HEK293 (cell line): Measurements from ENCODE around the gene UPP1.
"Not testable (repeated sequence)": the region's sequence is repeated elsewhere in the genome, so short reads cannot be mapped to it uniquely, and the experiment has no call there.

ENCODE experiments used
- CTCF ChIA-PET: fragments of 350-600 bp; formaldehyde crosslinking; extraction: SDS; loops from one replicate; lab custom pipeline; 2021; ENCODE audit warnings: antibody characterized with exemption; lab: Yijun Ruan, JAX
- POLR2A ChIA-PET: fragments of 300-600 bp; formaldehyde crosslinking; extraction: SDS; loops from one replicate; lab custom pipeline; 2020; ENCODE audit warnings: antibody characterized with exemption, inconsistent platforms; lab: Yijun Ruan, JAX
- H3K27ac ChIP-seq: fragments of 200-500 bp; sonication (Bioruptor generic); 2 replicates; pipeline ENCODE4 v1.5.1; 2014; ENCODE audit warnings: low read depth, low read length, control low read depth, inconsistent platforms; ENCODE audit errors: extremely low read depth
- H3K36me3 ChIP-seq, 2 experiments: fragments of 200-500 bp in 1 of 2; sonication (Bioruptor generic) in 1 of 2; 1 replicate in 1 of 2; 2 replicates in 1 of 2; pipeline ENCODE4 v1.5.1; 2014 to 2017; ENCODE audit warnings: inconsistent platforms in 2 of 2, low read length in 2 of 2; ENCODE audit not compliant: control insufficient read depth in 2 of 2, insufficient read depth in 1 of 2
- H3K4me1 ChIP-seq: fragments of 200-500 bp; sonication (Bioruptor generic); 2 replicates; pipeline ENCODE4 v1.5.1; 2014; ENCODE audit warnings: mild to moderate bottlenecking, low read length, inconsistent platforms; ENCODE audit not compliant: control insufficient read depth, insufficient read depth
- H3K4me3 ChIP-seq: 2 replicates; pipeline ENCODE4 v1.5.1; 2011; ENCODE audit warnings: low read depth, mild to moderate bottlenecking, control low read depth, low read length, moderate library complexity
- H3K9me3 ChIP-seq: fragments of 200-500 bp; sonication (Bioruptor generic); 2 replicates; pipeline ENCODE4 v1.5.1; 2014; ENCODE audit warnings: low read depth, low read length, inconsistent platforms; ENCODE audit not compliant: control insufficient read depth, insufficient read depth
- HOXD13 ChIP-seq: sonication (generic); formaldehyde crosslinking; IDR thresholded peaks from 2 replicates; pipeline ENCODE4 v1.8.0; 2022; ENCODE audit warnings: missing genetic modification reagents, borderline replicate concordance
- KLF10 ChIP-seq: fragments of 450-650 bp; IDR thresholded peaks from 2 replicates; pipeline ENCODE4 v1.5.1; 2018; ENCODE audit warnings: missing biosample characterization, mild to moderate bottlenecking, missing genetic modification characterization
- OVOL3 ChIP-seq: fragments of 450-650 bp; formaldehyde crosslinking; IDR thresholded peaks from 2 replicates; pipeline ENCODE4 v1.5.1; 2016; ENCODE audit warnings: missing biosample characterization, missing genetic modification characterization
- PRDM6 ChIP-seq: fragments of 450-650 bp; formaldehyde crosslinking; IDR thresholded peaks from 2 replicates; pipeline ENCODE4 v1.5.1; 2017; ENCODE audit warnings: missing biosample characterization, missing genetic modification characterization
- SCRT2 ChIP-seq: fragments of 450-650 bp; formaldehyde crosslinking; IDR thresholded peaks from 2 replicates; pipeline ENCODE4 v1.5.1; 2016; ENCODE audit warnings: missing biosample characterization, missing genetic modification characterization
- SP7 ChIP-seq: fragments of 450-650 bp; formaldehyde crosslinking; IDR thresholded peaks from 2 replicates; pipeline ENCODE4 v1.5.1; 2016; ENCODE audit warnings: missing biosample characterization, missing genetic modification characterization
- ZBTB44 ChIP-seq: fragments of 450-650 bp; IDR thresholded peaks from 2 replicates; pipeline ENCODE4 v1.5.1; 2018; ENCODE audit warnings: missing biosample characterization, mild to moderate bottlenecking, missing genetic modification characterization
- ZBTB48 ChIP-seq: fragments of 450-650 bp; formaldehyde crosslinking; IDR thresholded peaks from 2 replicates; pipeline ENCODE4 v1.5.1; 2016; ENCODE audit warnings: missing biosample characterization, missing genetic modification characterization
- ZEB2 ChIP-seq: fragments of 450-650 bp; formaldehyde crosslinking; IDR thresholded peaks from 2 replicates; pipeline ENCODE4 v1.5.1; 2016; ENCODE audit warnings: missing biosample characterization, missing genetic modification characterization
- ZNF121 ChIP-seq: fragments of 450-650 bp; formaldehyde crosslinking; IDR thresholded peaks from 2 replicates; pipeline ENCODE4 v1.5.1; 2016; ENCODE audit warnings: missing biosample characterization, missing genetic modification characterization
- ZNF16 ChIP-seq: fragments of 450-650 bp; formaldehyde crosslinking; IDR thresholded peaks from 2 replicates; pipeline ENCODE4 v1.5.1; 2016; ENCODE audit warnings: low read depth, missing biosample characterization, missing genetic modification characterization
- ZNF23 ChIP-seq: fragments of 450-650 bp; formaldehyde crosslinking; IDR thresholded peaks from 2 replicates; pipeline ENCODE4 v1.5.1; 2016; ENCODE audit warnings: missing biosample characterization, missing genetic modification characterization, borderline replicate concordance
- ZNF24 ChIP-seq: fragments of 450-650 bp; formaldehyde crosslinking; IDR thresholded peaks from 2 replicates; pipeline ENCODE4 v1.5.1; 2016; ENCODE audit warnings: missing biosample characterization, missing genetic modification characterization
- ZNF473 ChIP-seq: fragments of 450-650 bp; formaldehyde crosslinking; IDR thresholded peaks from 2 replicates; pipeline ENCODE4 v1.5.1; 2017; ENCODE audit warnings: missing biosample characterization, missing genetic modification characterization
- ZNF549 ChIP-seq: fragments of 450-650 bp; IDR thresholded peaks from 2 replicates; pipeline ENCODE4 v1.5.1; 2018; ENCODE audit warnings: missing biosample characterization, missing genetic modification characterization, mild to moderate bottlenecking, inconsistent platforms, moderate library complexity
- ZNF664 ChIP-seq: fragments of 450-650 bp; formaldehyde crosslinking; IDR thresholded peaks from 2 replicates; pipeline ENCODE4 v1.5.1; 2016; ENCODE audit warnings: missing biosample characterization, missing genetic modification characterization
- ZNF843 ChIP-seq: fragments of 450-650 bp; formaldehyde crosslinking; IDR thresholded peaks from 2 replicates; pipeline ENCODE4 v1.5.1; 2016; ENCODE audit warnings: missing biosample characterization, missing genetic modification characterization

Gene UPP1

GRCh38 chr7:48077423-48077822 lies 11.6 kb upstream of the UPP1 start:
- Histone ChIP-seq H3K36me3 (no peaks in the 10 kb centered on the region), H3K9me3 (no peaks in the 10 kb centered on the region), H3K4me1 (no peaks in the 10 kb centered on the region), H3K4me3 (no peak overlapping the region), H3K27ac (no peak overlapping the region)
- CTCF ChIA-PET = interaction anchor here (1.2 kb wide), 1 partner anchor 86 kb away, joined by 3 read pairs; no protein-coding TSS in a partner anchor
- POLR2A ChIA-PET = interaction anchor here (3.4 kb wide), 1 partner anchor 11 kb away, joined by 12 read pairs; the partner anchor contains the start of gene UPP1
- TF ChIP-seq ZNF16 (tag by site-specific recombination) = no peak

GRCh38 chr7:48078470-48078869 lies 10.6 kb upstream of the UPP1 start:
- no peak overlapping the region for H3K27ac ChIP-seq
- no peaks in the 10 kb centered on the region for H3K9me3 ChIP-seq
- no peaks in the 10 kb centered on the region for H3K4me1 ChIP-seq
- TF ChIP-seq SCRT2 (peak; percentile 83), SP7 (tag by site-specific recombination) (peak; percentile 91), ZBTB44 (tag by site-specific recombination) (0 out of 2 replicates have a peak, but pooled peaks have one; percentile 39), ZBTB48 (tag by site-specific recombination) (no peak), ZEB2 (peak; percentile 28; the same call in 1 of the 2 replicates), PRDM6 (tag by site-specific recombination) (peak; percentile 73), OVOL3 (tag by site-specific recombination) (no peak), ZNF24 (tag by site-specific recombination) (0 out of 2 replicates have a peak, but pooled peaks have one; percentile 44)
- ChIA-PET POLR2A (interaction anchor here (3.4 kb wide), 1 partner anchor 10 kb away, joined by 12 read pairs; the partner anchor contains the start of gene UPP1), CTCF (interaction anchor here (0.6 to 0.7 kb wide), 2 partner anchors 14 to 62 kb away, joined by 3 to 9 read pairs; no protein-coding TSS in a partner anchor)
- H3K36me3 ChIP-seq = no peaks in the 10 kb centered on the region
- no peak overlapping the region for H3K4me3 ChIP-seq

GRCh38 chr7:48082378-48082777 lies 6.7 kb upstream of the UPP1 start:
- H3K36me3 ChIP-seq, H3K4me1 ChIP-seq, H3K27ac ChIP-seq, POLR2A ChIA-PET, H3K9me3 ChIP-seq, H3K4me3 ChIP-seq: not testable (repeated sequence)
- CTCF ChIA-PET = interaction anchor here (0.6 to 1.3 kb wide), 3 partner anchors 12 to 482 kb away, joined by 3 to 4 read pairs (median 4); no protein-coding TSS in a partner anchor

GRCh38 chr7:48083114-48083830 lies 5.8 kb upstream of the UPP1 start:
- H3K36me3 ChIP-seq = no peaks in the 10 kb centered on the region
- H3K9me3 ChIP-seq = no peaks in the 10 kb centered on the region
- no peak overlapping the region for H3K27ac ChIP-seq
- ChIA-PET POLR2A (no interaction called here), CTCF (interaction anchor here (0.6 to 1.3 kb wide), 2 partner anchors 139 to 481 kb away, joined by 4 read pairs; no protein-coding TSS in a partner anchor)
- peaks cover 10% of the 10 kb centered on the region for H3K4me1 ChIP-seq
- no peak for TF ChIP-seq ZNF664 (tag by site-specific recombination)
- TF ChIP-seq ZNF23 (tag by site-specific recombination) = no peak
- TF ChIP-seq ZNF473 (tag by site-specific recombination) = no peak
- no peak for TF ChIP-seq KLF10
- TF ChIP-seq HOXD13 = no peak
- TF ChIP-seq ZNF843 (tag by site-specific recombination) = no peak
- TF ChIP-seq ZNF549 (tag by site-specific recombination) = no peak
- TF ChIP-seq ZNF121 (tag by site-specific recombination) = no peak
- H3K4me3 ChIP-seq = no peak overlapping the region
